GM19468 (cell line): Measurements from ENCODE around the gene SNED1.

Source experiments
- ATAC-seq: cut with Tn5 transposase; IDR thresholded peaks from one replicate; pipeline ENCODE4 v1.9.1; 2021; ENCODE audit warnings: mild to moderate bottlenecking, moderate library complexity, moderate number of reproducible peaks; ENCODE audit not compliant: unreplicated experiment; ENCODE audit errors: extremely low read depth

The SNED1 gene

GRCh38 chr2:241003047-241003360 is 4.6 kb downstream of the SNED1 start:
- no peak for ATAC-seq

GRCh38 chr2:241003369-241003768 is 5.0 kb downstream of the SNED1 start:
- no peak for ATAC-seq

GRCh38 chr2:241003830-241004564 is 5.6 kb downstream of the SNED1 start:
- ATAC-seq = no peak

GRCh38 chr2:241005569-241005968 is 7.2 kb downstream of the SNED1 start:
- no peak for ATAC-seq

- no peak for ATAC-seq
These were observed 8.0 kb downstream of the SNED1 start for GRCh38 chr2:241006412-241006811.

GRCh38 chr2:241007111-241007510 is 8.7 kb downstream of the SNED1 start:
- ATAC-seq = no peak

GRCh38 chr2:241007880-241008710 is 9.7 kb downstream of the SNED1 start:
- no peak for ATAC-seq

- no peak for ATAC-seq
These were observed 10.3 kb downstream of the SNED1 start for GRCh38 chr2:241008711-241009121.

GRCh38 chr2:241009191-241009590 is 10.8 kb downstream of the SNED1 start:
- ATAC-seq = no peak

- no peak for ATAC-seq
These were observed 11.4 kb downstream of the SNED1 start for GRCh38 chr2:241009601-241010530.

GRCh38 chr2:241010531-241011295 is 12.3 kb downstream of the SNED1 start:
- no peak for ATAC-seq

- no peak for ATAC-seq
These were observed 12.8 kb downstream of the SNED1 start for GRCh38 chr2:241011296-241011600.

GRCh38 chr2:241011751-241012510 is 13.5 kb downstream of the SNED1 start:
- no peak for ATAC-seq

GRCh38 chr2:241014224-241014623 is 15.8 kb downstream of the SNED1 start:
- ATAC-seq = no peak

- ATAC-seq = no peak
These were observed 16.3 kb downstream of the SNED1 start for GRCh38 chr2:241014764-241015163.

GRCh38 chr2:241015439-241015838 is 17.0 kb downstream of the SNED1 start:
- no peak for ATAC-seq

- no peak for ATAC-seq
These were observed 19.0 kb downstream of the SNED1 start for GRCh38 chr2:241017228-241017940.

GRCh38 chr2:241018051-241018891 is 19.9 kb downstream of the SNED1 start:
- ATAC-seq = no peak
